Fibroblast of lung (primary cell): ENCODE measurements around the gene DENND1A. TPM values are rescaled to one million over a fixed set of nuclear protein-coding genes. Genes with fewer than 3 reads are reported as not detected.

ENCODE experiments used
- DNase-seq, 2 donors: peaks; one replicate each; pipeline versions ENCODE4 v3.0.0 to v3.0.0-alpha.2; 2010; ENCODE audit warnings: low read depth in 2 of 2
- H2AFZ ChIP-seq: 2 replicates; pipeline ENCODE4 v1.5.1; 2012; ENCODE audit warnings: low read length, control low read depth, inconsistent platforms
- H3K27ac ChIP-seq: 2 replicates; pipeline ENCODE4 v1.5.1; 2011; ENCODE audit warnings: low read length, control low read depth; ENCODE audit not compliant: insufficient read depth
- H3K27me3 ChIP-seq: 2 replicates; pipeline ENCODE4 v1.5.1; 2011; ENCODE audit warnings: mild to moderate bottlenecking, low read length; ENCODE audit not compliant: control insufficient read depth, insufficient read depth
- H3K36me3 ChIP-seq: 2 replicates; pipeline ENCODE4 v1.5.1; 2011; ENCODE audit warnings: low read length; ENCODE audit not compliant: control insufficient read depth, insufficient read depth
- H3K4me1 ChIP-seq: 2 replicates; pipeline ENCODE4 v1.5.1; 2011; ENCODE audit warnings: low read length; ENCODE audit not compliant: control insufficient read depth, insufficient read depth; ENCODE audit errors: extremely low read depth
- H3K4me2 ChIP-seq: 2 replicates; pipeline ENCODE4 v1.5.1; 2011; ENCODE audit warnings: low read length, control low read depth; ENCODE audit not compliant: insufficient read depth; ENCODE audit errors: extremely low read depth
- H3K4me3 ChIP-seq, 4 experiments: fragments of 200-600 bp in 1 of 4; sonication (generic) in 1 of 4; replicated peaks in 1 of 4; 2 replicates each; pipeline ENCODE4 v1.5.1; 2011 to 2016; ENCODE audit warnings: low read length in 4 of 4, low read depth in 3 of 4, mild to moderate bottlenecking in 3 of 4, control low read depth in 2 of 4, inconsistent platforms in 1 of 4, mixed read lengths in 1 of 4; ENCODE audit not compliant: insufficient read depth in 1 of 4; ENCODE audit errors: control extremely low read depth in 1 of 4
- H3K79me2 ChIP-seq: 2 replicates; pipeline ENCODE4 v1.5.1; 2012; ENCODE audit warnings: mild to moderate bottlenecking, low read length, inconsistent platforms; ENCODE audit not compliant: control insufficient read depth, insufficient read depth
- H3K9ac ChIP-seq: 2 replicates; pipeline ENCODE4 v1.5.1; 2011; ENCODE audit warnings: mild to moderate bottlenecking, low read length, control low read depth; ENCODE audit not compliant: insufficient read depth
- H3K9me3 ChIP-seq: 2 replicates; pipeline ENCODE4 v1.5.1; 2012; ENCODE audit warnings: low read depth, low read length; ENCODE audit not compliant: control insufficient read depth, insufficient read depth
- H4K20me1 ChIP-seq: 2 replicates; pipeline ENCODE4 v1.5.1; 2011; ENCODE audit warnings: low read length; ENCODE audit not compliant: control insufficient read depth, insufficient read depth; ENCODE audit errors: extremely low read depth
- CTCF ChIP-seq, 2 donors: IDR thresholded peaks in 1 of 2; conservative IDR thresholded peaks in 1 of 2; 1 replicate in 1 of 2; 2 replicates in 1 of 2; pipeline ENCODE4 v1.5.1; 2011 to 2012; ENCODE audit warnings: low read length in 2 of 2, control low read depth in 1 of 2, inconsistent platforms in 1 of 2, low read depth in 1 of 2, mild to moderate bottlenecking in 1 of 2
- EZH2 ChIP-seq: IDR thresholded peaks from 2 replicates; pipeline ENCODE4 v1.5.1; 2012; ENCODE audit warnings: low read length, control low read depth, mild to moderate bottlenecking; ENCODE audit errors: missing control alignments
- polyA plus RNA-seq, 2 donors: library from polyadenylated mRNA; depleted of rRNA in 1 of 2; stranded (reverse) in 1 of 2; unstranded in 1 of 2; fragments of >200 nt; gene quantifications; 2 replicates each; pipeline ENCODE4 v1.2.1, GENCODE V29; 2011 to 2012; ENCODE audit warnings: missing spikeins in 1 of 2
- total RNA-seq: library from RNA; depleted of rRNA; stranded (reverse); fragments of >200 nt; gene quantifications from 2 replicates; pipeline ENCODE4 v1.2.1, GENCODE V29; 2014

DENND1A gene
- total and polyA plus RNA-seq, 2 donors (not counting 1 experiment from before 2014, with no cell fraction given): 13.0 to 18.3 TPM

GRCh38 chr9:123959787-123960186 is 29.9 kb upstream of the DENND1A start:
- Histone ChIP-seq H3K79me2 (no peaks in the 10 kb centered on the region), H3K36me3 (no peaks in the 10 kb centered on the region), H4K20me1 (no peaks in the 10 kb centered on the region), H3K9me3 (no peaks in the 10 kb centered on the region), H2AFZ (no peak overlapping the region), H3K4me2 (no peak overlapping the region), H3K4me3 (no peak overlapping the region), H3K27me3 (peaks cover 9% of the 10 kb centered on the region), H3K27ac (no peak overlapping the region), H3K4me1 (no peaks in the 10 kb centered on the region), H3K9ac (no peak overlapping the region)
- DNase-seq: no peak
- TF ChIP-seq CTCF (conservative IDR thresholded peaks at IDR 0.05 in 1 of 2, IDR thresholded peaks at IDR 0.05 in 1 of 2; ENCODE audit: low read depth in 1 of 2, low read length in 2 of 2) (no peak), EZH2 (no peak)

GRCh38 chr9:123957731-123958130 is 27.8 kb upstream of the DENND1A start:
- Histone ChIP-seq H3K79me2 (no peaks in the 10 kb centered on the region), H3K9ac (no peak overlapping the region), H3K27me3 (peaks cover 9% of the 10 kb centered on the region), H3K4me2 (no peak overlapping the region), H4K20me1 (no peaks in the 10 kb centered on the region), H3K4me1 (no peaks in the 10 kb centered on the region), H3K36me3 (no peaks in the 10 kb centered on the region), H2AFZ (no peak overlapping the region), H3K4me3 (no peak overlapping the region), H3K9me3 (no peaks in the 10 kb centered on the region), H3K27ac (no peak overlapping the region)
- TF ChIP-seq EZH2 (no peak), CTCF (conservative IDR thresholded peaks at IDR 0.05 in 1 of 2, IDR thresholded peaks at IDR 0.05 in 1 of 2; ENCODE audit: low read depth in 1 of 2, low read length in 2 of 2) (no peak)
- no peak for DNase-seq

- Histone ChIP-seq H3K27ac (no peak overlapping the region), H2AFZ (no peak overlapping the region), H3K36me3 (no peaks in the 10 kb centered on the region), H3K9ac (no peak overlapping the region), H3K4me2 (no peak overlapping the region), H3K79me2 (no peaks in the 10 kb centered on the region), H3K4me1 (no peaks in the 10 kb centered on the region), H3K9me3 (no peaks in the 10 kb centered on the region), H3K27me3 (peaks cover 9% of the 10 kb centered on the region), H4K20me1 (no peaks in the 10 kb centered on the region), H3K4me3 (no peak overlapping the region)
- no peak for DNase-seq
- TF ChIP-seq EZH2 (no peak), CTCF (conservative IDR thresholded peaks at IDR 0.05 in 1 of 2, IDR thresholded peaks at IDR 0.05 in 1 of 2; ENCODE audit: low read depth in 1 of 2, low read length in 2 of 2) (no peak)
Observed at GRCh38 chr9:123957168-123957721, 27.3 kb upstream of the DENND1A start.
